ENCODE results near the gene TLE1.
"Not testable (repeated sequence)": the region's sequence is repeated elsewhere in the genome, so short reads cannot be mapped to it uniquely, and the experiment has no call there.

Gene TLE1

DNA sequence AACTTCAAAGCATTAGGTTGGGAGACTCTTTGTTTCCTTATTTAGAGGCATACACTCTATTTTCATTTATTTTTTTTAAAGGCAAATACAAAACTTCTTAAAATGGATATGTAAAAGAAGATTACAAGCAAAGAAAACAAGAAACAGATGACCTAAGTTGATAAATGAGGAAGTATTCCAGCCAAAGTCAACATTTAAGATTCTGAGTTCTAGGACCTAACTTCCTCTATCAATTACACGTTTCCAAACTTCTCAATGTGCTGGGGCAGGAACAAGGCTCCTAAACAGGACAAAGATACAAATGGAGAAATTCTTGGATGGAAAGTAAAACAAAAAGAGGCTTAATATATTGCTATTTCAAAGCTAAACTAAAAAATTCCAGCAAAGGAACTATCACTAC lies 89.5 kb downstream of the TLE1 start:
- no peak for DNase-seq

DNA sequence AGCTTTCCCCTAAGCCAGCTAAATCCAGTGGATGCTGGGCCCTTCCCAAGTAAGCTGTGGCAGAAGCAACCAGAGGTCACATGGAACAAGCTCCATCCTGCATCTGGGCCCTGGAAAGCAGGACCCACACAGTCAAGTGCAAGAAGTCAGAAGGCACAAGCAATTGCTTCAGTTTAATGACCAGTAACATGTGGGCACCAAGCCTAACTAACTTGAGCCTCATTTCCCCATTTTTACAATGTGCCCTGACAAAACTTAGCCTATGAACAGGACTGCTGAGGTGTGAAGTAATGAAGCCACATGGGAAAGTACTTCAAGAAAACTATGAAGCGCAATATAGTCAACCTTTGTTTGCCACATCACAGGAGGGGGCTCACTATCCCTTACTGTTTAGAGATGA lies 90.5 kb downstream of the TLE1 start:
- no peak for DNase-seq

DNA sequence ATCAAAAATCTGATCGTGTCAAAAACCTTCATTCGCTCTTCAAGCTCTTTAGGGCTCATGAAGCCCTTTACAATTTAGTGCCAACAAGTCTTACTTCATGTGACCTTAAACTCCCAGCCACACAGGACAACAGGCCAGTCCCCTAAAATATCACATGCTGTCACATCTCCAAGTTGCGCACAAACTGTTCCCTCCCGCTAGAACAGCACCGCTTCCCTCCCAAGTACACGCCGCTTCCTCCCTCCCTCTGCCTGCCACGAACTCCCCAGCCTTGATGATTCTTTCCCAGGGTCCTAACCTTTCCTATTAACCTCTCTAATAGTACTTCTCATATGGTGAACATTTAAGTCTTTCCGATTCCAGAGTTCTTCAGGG lies 91.2 kb downstream of the TLE1 start:
- no peak for DNase-seq

DNA sequence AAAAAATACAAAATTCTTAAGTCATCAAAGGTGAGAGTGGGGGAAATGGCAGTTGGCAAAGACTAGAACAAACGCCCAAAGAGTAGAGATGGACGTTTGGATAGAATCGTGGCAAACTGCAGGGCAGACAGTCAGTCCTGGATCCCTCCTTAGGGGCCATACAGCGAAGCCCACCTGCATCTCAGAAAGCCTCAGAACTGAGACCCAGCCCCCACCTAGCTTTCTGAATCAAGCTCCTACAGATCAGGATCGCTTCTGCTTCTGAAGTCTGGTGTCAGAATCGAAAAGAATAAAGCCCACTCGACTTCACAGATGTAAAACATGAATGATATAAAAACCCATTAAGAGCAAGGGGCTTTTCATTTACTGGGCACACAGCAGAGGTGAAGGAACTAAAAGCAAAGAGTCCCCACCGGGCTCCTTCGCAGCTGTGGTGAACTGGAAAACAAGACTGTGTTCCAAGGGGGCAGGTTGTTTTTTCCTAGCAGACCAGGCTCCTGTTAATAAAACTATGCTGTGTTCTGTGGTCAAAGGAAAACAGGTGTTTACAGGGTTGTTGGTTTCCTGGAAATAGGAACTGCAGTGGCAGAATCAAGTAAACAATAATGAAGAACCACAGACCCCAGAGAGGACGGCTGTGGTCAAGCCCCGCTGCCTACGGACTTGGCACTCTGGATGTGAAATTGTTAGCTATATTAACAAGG lies 91.8 kb downstream of the TLE1 start:
- DNase-seq: no peak

DNA sequence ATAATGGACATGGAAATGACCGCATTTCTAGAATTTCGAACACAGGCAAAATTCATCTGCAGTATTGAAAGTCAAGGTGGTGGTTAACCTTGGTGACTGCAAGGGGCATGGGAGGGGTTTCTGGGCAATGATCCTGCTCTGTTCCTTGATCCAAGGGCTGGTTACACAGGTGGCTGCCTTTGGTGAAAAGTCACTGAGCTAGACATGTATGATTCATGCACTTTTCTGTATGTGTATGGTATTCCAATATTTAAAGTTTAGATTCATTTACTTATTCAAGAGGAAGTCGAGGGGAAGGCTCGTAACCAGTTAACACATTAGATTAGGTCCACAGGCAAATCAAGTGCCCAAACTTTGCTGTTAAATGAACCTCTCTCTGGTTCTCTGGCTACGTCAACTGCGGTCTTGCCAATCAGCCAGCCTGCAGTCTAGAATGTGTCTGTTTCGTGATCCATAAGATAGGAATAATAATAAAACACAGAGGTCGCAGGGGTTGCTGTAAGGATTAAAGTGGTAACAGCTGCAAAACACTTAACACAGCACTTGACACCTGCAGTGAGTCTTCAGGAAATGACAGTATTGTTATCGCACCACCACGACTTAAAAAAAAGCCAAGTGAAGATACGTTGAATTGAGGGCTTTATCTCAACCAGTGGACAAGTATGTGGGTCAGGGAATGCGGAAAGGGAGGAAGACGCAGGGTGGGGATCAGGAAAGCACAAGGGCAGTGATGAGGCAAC lies 92.5 kb downstream of the TLE1 start:
- no peak for DNase-seq

DNA sequence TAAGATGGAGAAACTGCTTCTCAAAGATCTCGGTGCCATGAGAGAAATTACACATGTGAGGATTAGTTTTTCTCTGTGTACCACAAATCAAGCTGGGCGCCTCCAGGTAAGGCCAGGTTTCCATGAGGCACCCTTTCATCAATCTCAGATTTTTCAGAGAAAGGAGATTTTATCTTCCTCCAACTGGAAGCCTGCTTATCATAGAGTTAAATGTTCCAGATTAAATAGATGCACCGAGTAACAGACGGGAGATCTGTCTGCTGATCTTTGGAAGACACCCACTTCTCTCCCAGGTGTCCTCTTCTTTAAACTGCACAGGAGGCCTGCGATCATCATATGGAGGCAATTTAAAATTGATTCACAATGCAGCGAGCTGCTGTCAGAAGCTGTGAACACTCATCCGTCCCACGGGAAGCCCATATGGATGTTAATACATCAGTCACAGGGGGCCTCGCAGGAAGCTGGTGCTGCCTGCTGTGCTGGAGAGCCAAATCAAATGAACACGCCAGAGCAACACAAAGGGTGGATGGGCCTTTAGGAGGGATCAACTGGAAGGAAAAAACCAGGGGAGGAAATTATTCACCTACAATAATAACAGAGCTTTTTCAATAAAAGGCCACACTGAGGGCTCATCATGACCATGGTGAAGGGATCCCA lies 93.3 kb downstream of the TLE1 start:
- peak; percentile 92 for DNase-seq

DNA sequence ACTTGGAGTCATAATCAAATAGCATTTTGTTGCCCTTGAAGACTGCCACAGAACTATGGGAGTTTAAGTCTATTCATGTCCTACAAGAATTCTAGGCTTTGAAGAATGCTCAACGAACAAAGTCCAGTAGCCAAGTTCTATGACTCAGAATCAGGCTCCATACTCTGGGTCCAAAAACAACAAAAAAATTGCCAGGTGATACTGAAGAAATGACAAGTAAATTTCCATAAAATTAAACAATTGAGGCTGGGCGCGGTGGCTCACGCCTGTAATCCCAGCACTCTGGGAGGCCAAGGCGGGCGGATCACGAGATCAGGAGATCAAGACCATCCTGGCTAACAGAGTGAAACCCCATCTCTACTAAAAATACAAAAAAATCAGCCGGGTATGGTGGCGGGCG lies 94.1 kb downstream of the TLE1 start:
- DNase-seq: not testable (repeated sequence)

DNA sequence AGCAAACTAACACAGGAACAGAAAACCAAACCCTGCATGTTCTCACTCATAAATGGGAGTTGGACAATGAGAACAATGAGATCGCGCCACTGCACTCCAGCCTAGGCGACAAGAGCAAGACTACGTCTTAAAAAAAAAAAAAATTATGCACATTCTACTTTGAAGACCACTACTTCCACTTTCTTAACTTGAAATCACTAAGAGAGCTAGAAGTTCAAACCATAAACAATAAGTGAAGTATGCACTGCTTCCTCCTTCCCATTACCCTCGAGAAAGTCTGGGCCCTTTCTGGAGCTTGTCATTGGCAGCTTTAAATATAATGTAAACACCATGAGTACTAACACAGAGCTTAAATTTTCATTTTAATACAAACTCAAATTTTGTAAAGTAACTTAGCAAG lies 94.9 kb downstream of the TLE1 start:
- no peak for DNase-seq

DNA sequence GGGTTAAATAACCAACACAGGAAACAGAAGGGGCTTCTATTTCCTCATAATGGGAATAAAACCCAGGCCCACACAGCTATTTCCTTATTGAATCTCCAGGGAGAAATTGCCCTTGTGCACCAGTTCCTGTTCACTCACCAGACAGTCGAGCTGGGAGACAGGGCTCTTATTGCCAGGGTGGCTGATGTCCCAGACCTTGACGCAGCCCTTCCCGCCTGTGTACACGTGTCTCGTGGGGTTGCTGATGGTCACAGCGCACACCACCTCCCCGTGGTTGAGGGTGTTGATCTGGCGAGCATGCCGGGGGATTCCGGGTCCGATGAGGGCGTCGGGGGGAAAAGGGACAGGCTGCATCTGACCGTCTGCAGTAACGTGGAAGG lies 96.5 kb downstream of the TLE1 start:
- no peak for DNase-seq

DNA sequence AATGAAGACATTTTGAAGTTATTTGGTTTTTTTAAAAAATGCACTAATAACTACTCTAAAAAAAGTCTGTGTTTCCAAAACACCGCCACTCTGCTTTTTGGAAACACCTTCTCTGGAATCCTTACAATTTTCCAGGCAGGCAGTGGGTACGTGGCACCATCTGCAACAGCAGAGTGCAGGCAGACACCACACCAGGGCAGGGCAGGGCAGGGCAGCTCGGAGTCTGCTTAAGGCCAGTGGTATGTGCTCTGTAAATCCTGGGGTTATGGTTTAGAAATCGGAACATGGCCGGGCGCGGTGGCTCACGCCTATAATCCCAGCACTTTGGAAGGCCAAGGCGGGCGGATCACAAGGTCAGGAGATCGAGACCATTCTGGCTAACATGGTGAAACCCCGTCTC lies 97.6 kb downstream of the TLE1 start:
- DNase-seq: no peak

DNA sequence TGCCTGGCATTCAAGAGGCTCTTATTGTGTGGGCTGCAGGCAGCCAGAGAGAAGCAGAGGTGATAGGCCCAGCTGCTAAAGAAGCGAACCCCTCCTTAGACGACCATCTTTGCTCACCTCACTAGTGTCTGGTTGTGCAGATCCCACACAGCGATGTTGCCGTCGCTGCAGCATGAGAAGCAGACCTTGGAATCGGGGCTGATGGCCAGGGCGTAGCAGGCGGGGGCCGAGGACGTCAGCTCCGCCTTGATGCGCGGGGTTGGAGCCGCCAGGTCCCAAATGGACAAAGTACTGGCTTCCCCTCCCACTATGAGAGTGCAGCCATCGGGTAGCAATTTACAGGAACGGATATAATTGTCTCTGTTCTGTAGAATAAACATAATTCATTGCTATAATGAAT lies 98.7 kb downstream of the TLE1 start:
- no peak for DNase-seq

DNA sequence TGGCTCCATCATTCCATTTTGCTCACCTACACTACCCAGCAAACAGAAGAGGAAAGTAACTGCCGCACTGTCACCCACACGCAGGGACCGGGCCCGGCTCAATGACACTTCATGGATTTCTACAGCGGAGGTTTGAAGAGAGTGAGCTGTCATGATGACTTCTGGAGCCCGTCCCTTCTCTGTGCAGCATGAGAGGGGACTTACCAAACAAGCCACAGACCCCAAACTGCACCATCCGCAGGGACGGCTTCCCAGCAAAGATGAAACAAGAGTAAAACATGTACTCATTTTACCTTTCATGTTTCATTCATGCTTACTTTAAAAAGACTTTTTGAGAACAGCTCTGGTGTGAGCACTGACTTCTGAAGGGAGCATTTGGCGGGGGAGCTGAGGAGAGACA lies 99.5 kb downstream of the TLE1 start:
- DNase-seq: no peak

DNA sequence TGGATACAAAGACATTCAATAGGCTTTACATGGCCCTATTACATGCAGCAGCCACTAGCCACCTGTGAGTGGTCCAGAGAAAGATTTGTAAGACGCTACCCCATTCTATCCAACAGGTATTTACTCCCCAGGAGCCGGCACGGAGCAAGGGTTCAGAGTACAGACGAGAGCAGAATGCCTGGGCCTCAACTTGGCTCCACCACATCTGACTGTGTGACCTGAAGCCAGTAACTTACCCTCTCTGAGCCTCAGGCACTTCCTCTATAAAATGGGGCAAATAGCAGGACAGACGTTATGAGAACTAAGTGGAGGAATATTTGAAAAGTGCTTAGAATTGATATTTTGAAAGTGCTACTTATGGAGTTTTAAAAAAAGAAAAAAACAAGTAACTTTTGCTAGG lies 100.0 kb downstream of the TLE1 start:
- no peak for DNase-seq

DNA sequence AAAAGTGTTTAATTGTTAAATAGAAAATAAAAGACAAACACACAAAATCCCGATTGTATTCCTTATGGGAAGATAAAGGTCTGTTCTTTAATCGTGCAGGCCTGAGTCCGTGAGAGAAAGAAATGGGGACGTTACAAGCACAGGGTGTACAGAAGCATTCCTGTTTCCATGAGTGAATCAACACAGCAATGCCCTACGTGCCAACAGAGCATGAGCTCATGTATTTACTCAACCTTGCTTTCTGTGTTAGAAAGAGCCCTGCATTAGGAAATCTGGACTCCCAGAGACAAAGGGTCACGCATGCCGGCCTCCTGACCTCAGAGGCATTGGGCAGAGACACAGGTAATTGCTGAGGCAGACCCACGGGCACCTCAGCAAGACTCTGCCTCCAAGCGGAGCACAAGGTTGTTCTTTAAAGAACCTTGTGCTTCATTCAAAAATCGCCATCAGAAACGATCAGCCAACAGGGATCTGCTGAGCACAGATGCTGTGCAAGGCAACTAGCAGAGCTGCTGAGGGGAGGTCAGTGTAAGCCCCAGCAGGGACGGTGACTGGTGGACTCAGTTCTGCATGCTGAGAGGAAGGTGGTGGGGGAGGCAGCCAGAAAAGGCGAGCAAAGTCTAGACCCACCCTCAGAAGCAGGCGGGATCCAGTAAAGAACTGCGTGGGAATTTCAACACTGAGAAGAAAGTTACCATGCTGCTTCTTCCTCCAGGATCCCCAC lies 101.0 kb downstream of the TLE1 start:
- no peak for DNase-seq

DNA sequence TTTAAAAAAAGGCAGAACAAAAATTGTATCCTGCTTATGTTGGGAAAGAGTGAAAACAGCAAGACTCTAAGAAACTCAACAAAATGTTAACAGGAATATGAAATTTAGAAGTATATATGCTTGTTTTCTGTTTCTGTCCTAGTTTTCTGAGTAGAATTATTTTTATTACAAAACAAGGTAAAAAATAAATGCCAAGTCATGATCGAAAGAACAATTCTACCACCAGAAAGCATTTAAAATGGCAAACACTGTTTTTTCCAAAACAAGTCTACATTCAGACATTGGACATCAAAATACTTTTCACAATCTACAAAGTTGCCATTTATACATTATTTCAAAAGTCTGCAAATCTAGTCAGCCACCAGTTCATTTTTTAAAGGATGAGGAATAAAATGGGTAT lies 102.6 kb downstream of the TLE1 start:
- no peak for DNase-seq

DNA sequence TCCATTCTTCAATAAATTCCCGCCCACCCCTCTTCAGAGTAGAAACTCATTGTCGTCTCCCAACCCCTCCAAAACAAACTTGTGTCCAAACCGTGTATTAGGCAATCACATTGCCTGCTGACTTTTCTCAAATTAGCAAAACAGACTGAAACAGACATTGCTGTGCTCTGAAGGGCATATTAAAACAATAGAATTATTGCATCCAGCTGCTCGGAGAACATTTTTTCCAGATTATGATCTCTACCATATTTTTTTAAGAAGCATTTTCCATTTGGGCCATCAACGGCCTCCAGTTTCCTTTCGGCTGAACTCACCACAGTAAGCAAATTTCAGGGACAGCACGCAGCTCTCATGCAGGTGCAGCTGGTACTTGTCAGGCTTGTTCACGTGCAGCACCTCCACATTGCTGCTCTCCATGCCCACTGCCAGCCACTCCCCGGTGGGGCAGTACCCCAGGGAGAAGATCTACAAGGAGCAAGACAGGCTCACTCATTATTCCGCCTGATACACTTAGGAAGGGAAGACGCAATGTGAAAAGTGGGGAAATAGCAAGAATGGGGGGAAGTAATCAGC lies 104.1 kb downstream of the TLE1 start:
- no peak for DNase-seq

DNA sequence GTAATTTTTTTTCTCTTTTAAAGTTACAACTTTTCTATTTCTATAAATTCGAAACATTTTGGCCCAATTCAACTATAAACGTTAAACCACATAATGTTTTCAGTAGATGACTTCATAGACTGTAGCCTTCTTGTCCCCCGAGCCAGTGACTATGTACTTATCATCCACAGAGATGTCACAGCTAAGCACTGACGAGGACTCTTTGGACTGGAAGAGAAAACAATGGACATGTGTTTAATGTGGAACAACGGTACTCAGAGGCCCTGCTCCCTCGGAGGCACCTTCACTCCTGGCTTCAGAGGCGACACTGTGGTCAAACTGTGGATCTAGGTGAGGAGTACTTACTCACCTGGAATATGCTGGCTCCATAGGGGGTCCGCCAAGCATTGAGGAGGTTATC lies 105.2 kb downstream of the TLE1 start:
- DNase-seq: no peak

DNA sequence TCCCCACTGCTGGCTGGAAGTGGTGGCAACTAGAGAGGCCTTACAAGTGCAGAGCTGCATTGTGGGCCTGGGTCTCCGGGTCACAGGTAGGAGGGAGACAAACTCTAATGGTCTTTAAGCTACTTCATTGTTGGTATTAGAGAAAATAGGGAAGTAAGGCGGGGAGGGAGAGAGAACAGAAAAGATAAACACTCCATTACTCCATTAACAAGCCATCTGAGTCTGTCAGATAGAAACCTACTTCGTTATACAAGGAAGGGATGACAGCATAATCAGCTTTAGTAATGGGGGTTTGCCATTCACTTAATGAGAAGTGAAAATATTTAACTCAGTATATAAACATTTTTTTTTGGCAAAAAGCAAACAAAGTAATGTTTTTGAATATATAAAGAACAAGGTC lies 107.4 kb downstream of the TLE1 start:
- DNase-seq: no peak

DNA sequence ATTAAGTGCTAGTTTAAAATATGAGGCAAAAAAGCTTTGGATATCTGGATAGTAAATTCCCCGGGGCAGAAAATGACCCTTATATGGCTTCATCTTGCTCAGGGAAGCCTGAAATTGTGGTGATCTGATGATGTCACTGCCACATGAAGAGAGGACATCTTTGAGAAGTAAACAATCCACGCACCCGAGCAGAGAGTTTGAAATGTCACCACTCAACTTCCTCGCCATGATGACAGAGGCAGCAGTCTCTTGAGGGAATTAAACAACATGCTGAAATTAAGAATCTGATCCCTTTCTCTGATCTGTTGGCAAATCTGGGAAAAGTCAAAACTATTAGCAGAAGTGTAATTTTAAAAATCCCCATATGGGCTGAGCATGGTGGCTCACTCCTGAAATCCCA lies 110.0 kb downstream of the TLE1 start:
- no peak for DNase-seq

DNA sequence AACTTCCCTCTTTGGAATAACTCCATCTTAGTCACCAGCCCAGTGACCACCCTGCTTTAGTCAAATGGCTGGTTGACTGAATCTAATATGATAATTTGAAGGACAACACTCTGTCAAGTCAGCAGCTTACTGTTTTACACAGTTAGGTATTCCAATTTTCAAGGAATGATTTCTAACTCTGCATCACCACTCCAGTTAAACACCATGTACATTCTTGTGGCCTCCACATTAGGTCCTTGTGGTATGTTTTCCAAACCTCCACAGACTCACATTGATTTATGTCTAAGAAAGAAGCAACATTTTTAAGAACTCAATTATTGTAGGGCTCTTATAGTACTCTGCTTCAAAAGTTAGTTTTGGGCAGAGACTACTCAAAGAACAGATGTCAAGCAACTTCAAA lies 110.7 kb downstream of the TLE1 start:
- DNase-seq: no peak

DNA sequence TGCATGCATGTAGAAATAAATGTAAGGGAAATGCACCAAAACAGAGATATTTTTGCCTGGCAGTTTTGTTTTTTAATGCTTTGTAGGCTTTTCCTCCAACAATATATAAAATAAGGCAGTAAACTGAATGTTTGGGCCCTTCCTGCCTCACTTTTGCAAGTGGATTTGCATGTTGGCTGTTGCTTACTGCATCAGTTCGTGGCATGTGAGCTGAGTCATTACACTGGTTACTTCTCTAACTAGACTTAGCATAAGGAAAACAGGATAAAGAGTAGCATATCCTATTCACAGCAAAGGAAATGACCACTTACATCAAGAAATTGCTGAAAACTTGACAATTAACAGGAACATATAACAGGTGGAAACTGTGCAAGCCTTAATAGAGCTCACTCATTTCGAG lies 113.4 kb downstream of the TLE1 start:
- DNase-seq: no peak

DNA sequence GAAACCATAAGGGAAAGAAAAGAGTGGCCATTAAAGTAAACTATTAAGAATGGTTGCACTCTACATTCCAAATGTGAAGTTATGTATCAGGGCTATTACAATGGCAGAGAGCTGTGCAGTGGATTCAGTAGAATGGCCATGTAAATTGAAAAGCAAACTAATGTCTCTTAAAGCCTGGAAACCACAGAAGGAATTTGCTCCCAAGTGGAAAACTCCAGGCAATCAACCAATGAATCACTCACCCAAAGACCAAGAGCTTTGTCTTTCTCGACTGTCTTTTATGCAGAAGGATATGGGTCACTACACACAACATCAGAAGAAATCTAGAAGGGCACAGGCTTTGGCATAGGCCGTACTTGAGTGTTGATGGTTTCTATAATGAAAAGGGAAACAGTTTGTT lies 114.9 kb downstream of the TLE1 start:
- DNase-seq: no peak
